Spleen (tissue), 13 donors: ENCODE results near the gene CRYL1. TPM values are rescaled to one million over a fixed set of nuclear protein-coding genes. Genes with fewer than 3 reads are reported as not detected.

Source experiments
- DNase-seq: peaks from one replicate; pipeline ENCODE4 v3.0.0-alpha.2; 2020
- H3K27ac ChIP-seq, 8 donors: fragments of 200-600 bp; sonication (generic) in 7 of 8; 1 replicate in 4 of 8; 2 replicates in 4 of 8; pipeline versions ENCODE4 v1.5.0 to v1.8.0; 2016 to 2021; ENCODE audit warnings: inconsistent platforms in 4 of 8, mild to moderate bottlenecking in 4 of 8, moderate library complexity in 1 of 8
- H3K27me3 ChIP-seq, 7 donors: fragments of 200-600 bp; sonication (generic) in 6 of 7; replicated peaks in 1 of 7; 1 replicate in 4 of 7; 2 replicates in 3 of 7; pipeline versions ENCODE4 v1.5.0 to v1.8.0; 2016 to 2021; ENCODE audit warnings: inconsistent platforms in 3 of 7, mild to moderate bottlenecking in 1 of 7
- H3K36me3 ChIP-seq, 6 donors: fragments of 200-600 bp; sonication (generic) in 5 of 6; 1 replicate in 4 of 6; 2 replicates in 2 of 6; pipeline versions ENCODE4 v1.5.0 to v1.8.0; 2016 to 2021; ENCODE audit warnings: inconsistent platforms in 2 of 6
- H3K4me1 ChIP-seq, 6 donors: fragments of 200-600 bp; sonication (generic) in 5 of 6; 1 replicate in 3 of 6; 2 replicates in 3 of 6; pipeline versions ENCODE4 v1.5.0 to v1.8.0; 2016 to 2021; ENCODE audit warnings: inconsistent platforms in 3 of 6
- H3K4me3 ChIP-seq, 8 donors: fragments of 200-600 bp; sonication (generic) in 7 of 8; 1 replicate in 4 of 8; 2 replicates in 4 of 8; pipeline versions ENCODE4 v1.5.0 to v1.8.0; 2016 to 2021; ENCODE audit warnings: inconsistent platforms in 4 of 8, mild to moderate bottlenecking in 4 of 8, moderate library complexity in 2 of 8
- H3K9me3 ChIP-seq, 8 donors: fragments of 200-600 bp; sonication (generic) in 7 of 8; 1 replicate in 4 of 8; 2 replicates in 4 of 8; pipeline versions ENCODE4 v1.5.0 to v1.8.0; 2016 to 2021; ENCODE audit warnings: inconsistent platforms in 4 of 8
- POLR2A ChIP-seq, 3 donors: fragments of 450-650 bp; IDR thresholded peaks; one replicate each; pipeline ENCODE4 v1.5.1; 2017; ENCODE audit warnings: antibody characterized with exemption in 3 of 3, mild to moderate bottlenecking in 1 of 3
- POLR2AphosphoS5 ChIP-seq, 3 donors: sonication (generic); formaldehyde crosslinking; IDR thresholded peaks; one replicate each; pipeline ENCODE4 v1.5.1; 2017; ENCODE audit warnings: antibody characterized with exemption in 3 of 3
- WGBS, 5 donors: extraction: QIAGEN DNeasy Blood & Tissue Kit in 3 of 5; methylation state at CpG; one replicate each; pipeline versions ENCODE4 v1.1.5 to v1.1.7; 2013 to 2018; 5-methylcytosine and 5-hydroxymethylcytosine counted together
- intact Hi-C: fragments of 100-400 bp; cut with DNase I; formaldehyde crosslinking; loops from one replicate; pipeline ENCODE4 v1.15.0; 2023; ENCODE audit warnings: low total_unique reads
- long read RNA-seq, 2 donors: transcript quantifications; one replicate each; lab custom pipeline, GENCODE V29; 2026
- polyA plus RNA-seq, 3 donors: library from polyadenylated mRNA; stranded (reverse); fragments of 200-250 nt; gene quantifications; one replicate each; pipeline ENCODE4 v1.2.1, GENCODE V29; 2013
- total RNA-seq, 7 donors: library from RNA; depleted of rRNA in 3 of 7; stranded (reverse); fragments of >200 nt in 3 of 7; fragmentation: NEBNext Ultra II Directional in 4 of 7; extraction: Animal tissue kit (Norgen Biotek cat#: 25700) in 4 of 7; gene quantifications; one replicate each; pipeline versions ENCODE4 v1.1.0 to v1.2.1, GENCODE V29; 2016 to 2021
- TF ChIP-seq, protein P1 (sequence below), 11 experiments: fragments of 200-600 bp in 7 of 11; fragments of 450-650 bp in 4 of 11; sonication (generic) in 4 of 11; IDR thresholded peaks in 8 of 11; conservative IDR thresholded peaks in 3 of 11; 1 replicate in 7 of 11; 2 replicates in 4 of 11; pipeline versions ENCODE4 v1.4.0 to v1.8.0; 2016 to 2021; ENCODE audit warnings: antibody characterized with exemption in 11 of 11, inconsistent platforms in 4 of 11, mild to moderate bottlenecking in 1 of 11
- donor health status: healthy with polysubstance abuse.
- donor health status: DM: no; HTN: no; CAD: no; lungs with moderate emphysema.
- donor health status: DM: no; HTN: no; CAD: no.
- donor health status: Bipolar disorder and iron deficiency.
- donor health status: healthy.
- donor health status: DM: no; HTN: no; CAD: no.
- donor health status: DM: yes; HTN: yes; CAD: no.

Gene CRYL1, protein sequence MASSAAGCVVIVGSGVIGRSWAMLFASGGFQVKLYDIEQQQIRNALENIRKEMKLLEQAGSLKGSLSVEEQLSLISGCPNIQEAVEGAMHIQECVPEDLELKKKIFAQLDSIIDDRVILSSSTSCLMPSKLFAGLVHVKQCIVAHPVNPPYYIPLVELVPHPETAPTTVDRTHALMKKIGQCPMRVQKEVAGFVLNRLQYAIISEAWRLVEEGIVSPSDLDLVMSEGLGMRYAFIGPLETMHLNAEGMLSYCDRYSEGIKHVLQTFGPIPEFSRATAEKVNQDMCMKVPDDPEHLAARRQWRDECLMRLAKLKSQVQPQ
- total RNA-seq (10 to 100 TPM; 18.4 to 46.5 (median 35.9) TPM), polyA plus RNA-seq (10 to 100 TPM; 13.5 to 23.6 (median 21.1) TPM)
- long read RNA-seq, donor 1, transcript CRYL1-201 (8 exons, 1,485 nt): major isoform, 12 of 12 reads
- long read RNA-seq, donor 1, partial matches to known transcripts: 0 of 12 reads
- long read RNA-seq, donor 1, other reads (novel, unspliced or antisense): 0 of 12 reads
- long read RNA-seq, donor 2, transcript CRYL1-201 (8 exons, 1,485 nt): major isoform, 6 of 8 reads
- long read RNA-seq, donor 2, partial matches to known transcripts: 0 of 8 reads
- long read RNA-seq, donor 2, other reads (novel, unspliced or antisense): 0 of 8 reads

DNA sequence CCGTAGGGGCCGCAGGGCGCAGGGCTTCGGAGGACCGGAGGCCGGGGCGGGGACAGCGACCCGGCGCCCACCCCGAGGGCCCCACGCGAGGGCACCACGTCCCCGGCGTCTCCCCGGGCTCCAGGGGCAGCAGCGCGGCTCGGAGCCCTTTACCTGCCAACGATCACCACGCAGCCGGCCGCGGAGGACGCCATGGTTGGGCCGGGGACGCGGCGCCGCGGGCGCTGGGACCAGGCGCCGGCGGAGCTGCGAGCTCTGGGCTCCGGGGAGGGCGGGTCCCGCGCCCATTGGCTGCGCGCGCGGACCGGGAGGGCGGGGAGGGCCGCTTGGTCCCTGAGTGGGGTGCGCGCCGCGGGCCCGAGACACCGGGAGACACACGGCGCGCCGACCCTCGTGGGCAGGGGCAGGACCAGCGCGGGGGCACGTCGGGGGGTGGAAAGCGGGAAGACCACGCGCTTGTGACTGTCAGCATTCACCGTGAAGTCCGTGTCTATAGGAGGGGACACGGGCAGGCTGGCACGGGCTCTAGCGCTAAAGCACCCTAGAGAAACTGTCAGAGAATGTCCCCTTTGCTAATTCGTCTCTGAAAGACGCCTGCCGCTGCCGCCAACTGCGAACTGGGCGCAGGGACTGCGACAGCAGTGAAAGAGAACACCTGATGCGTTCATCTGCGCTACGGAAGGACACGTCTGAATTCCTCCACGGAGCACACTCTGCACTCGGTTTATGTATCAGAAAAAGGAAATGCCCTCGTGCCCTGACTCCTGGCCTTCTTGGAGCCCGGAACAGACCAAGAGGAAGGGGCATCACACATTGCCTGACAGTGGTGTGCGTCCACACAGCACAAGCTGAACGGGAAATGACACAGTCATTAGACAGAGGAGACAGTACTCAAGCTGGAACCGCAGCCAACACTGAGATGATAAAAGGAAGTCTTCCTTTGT lies at the start of gene CRYL1:
TSS of gene CRYL1 (minus strand) at position 257 of the 944 bp plus-strand sequence. CDS start at position 194, 63 bp downstream.
- WGBS, 5 donors: 0 to 1% (median 1%) methylated on average over 24 to 89 of the region's 89 CpGs
- TF ChIP-seq POLR2A (IDR thresholded peaks at IDR 0.05) (peak in 1 of 3 donors; percentile 37), POLR2AphosphoS5 (IDR thresholded peaks at IDR 0.05) (peak; percentile 80 to 86 (median 85))
- TF ChIP-seq, protein P1, sequence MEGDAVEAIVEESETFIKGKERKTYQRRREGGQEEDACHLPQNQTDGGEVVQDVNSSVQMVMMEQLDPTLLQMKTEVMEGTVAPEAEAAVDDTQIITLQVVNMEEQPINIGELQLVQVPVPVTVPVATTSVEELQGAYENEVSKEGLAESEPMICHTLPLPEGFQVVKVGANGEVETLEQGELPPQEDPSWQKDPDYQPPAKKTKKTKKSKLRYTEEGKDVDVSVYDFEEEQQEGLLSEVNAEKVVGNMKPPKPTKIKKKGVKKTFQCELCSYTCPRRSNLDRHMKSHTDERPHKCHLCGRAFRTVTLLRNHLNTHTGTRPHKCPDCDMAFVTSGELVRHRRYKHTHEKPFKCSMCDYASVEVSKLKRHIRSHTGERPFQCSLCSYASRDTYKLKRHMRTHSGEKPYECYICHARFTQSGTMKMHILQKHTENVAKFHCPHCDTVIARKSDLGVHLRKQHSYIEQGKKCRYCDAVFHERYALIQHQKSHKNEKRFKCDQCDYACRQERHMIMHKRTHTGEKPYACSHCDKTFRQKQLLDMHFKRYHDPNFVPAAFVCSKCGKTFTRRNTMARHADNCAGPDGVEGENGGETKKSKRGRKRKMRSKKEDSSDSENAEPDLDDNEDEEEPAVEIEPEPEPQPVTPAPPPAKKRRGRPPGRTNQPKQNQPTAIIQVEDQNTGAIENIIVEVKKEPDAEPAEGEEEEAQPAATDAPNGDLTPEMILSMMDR (IDR thresholded peaks at IDR 0.05 in 8 of 11, conservative IDR thresholded peaks at IDR 0.05 in 3 of 11): no peak

DNA sequence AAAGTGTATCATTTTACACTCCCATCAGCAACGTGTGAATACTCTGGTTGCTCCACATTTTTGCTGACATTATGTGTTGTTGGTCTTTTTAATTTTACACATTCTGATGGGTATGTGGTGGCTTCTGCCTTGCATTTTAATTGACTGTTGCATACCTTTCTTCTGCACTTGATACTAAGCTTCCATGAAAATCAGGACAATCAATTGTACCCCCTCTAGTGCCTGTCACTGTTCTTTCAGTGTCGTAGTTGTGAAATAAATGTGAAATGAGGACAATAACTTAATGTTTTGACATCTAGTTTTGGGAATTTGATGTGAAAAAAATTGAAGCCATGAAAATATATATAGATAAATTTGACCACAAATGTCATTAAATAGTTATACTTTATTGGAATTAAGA lies 48.0 kb upstream of the CRYL1 start:
- H3K4me3 ChIP-seq: no peak overlapping the region
- no peaks in the 10 kb centered on the region for H3K27me3 ChIP-seq
- H3K9me3 ChIP-seq: peaks cover 0 to 12% (median 4%) of the 10 kb centered on the region in 8 donors
- DNase-seq: no peak
- H3K27ac ChIP-seq: no peak overlapping the region
- intact Hi-C loops: no loop called here
- 87 to 93% (median 90%) methylated on average over 2 of the region's 2 CpGs for WGBS, 5 donors
- H3K36me3 ChIP-seq: peaks cover 0 to 32% (median 5%) of the 10 kb centered on the region in 6 donors
- TF ChIP-seq POLR2A (IDR thresholded peaks at IDR 0.05): no peak
- TF ChIP-seq POLR2AphosphoS5 (IDR thresholded peaks at IDR 0.05): no peak
- TF ChIP-seq, protein P1 (IDR thresholded peaks at IDR 0.05 in 8 of 11, conservative IDR thresholded peaks at IDR 0.05 in 3 of 11): no peak
- H3K4me1 ChIP-seq: no peaks in the 10 kb centered on the region

More for the DNA sequence above, at the start of gene CRYL1:
- Histone ChIP-seq H3K27me3 (no peaks in the 10 kb centered on the region), H3K27ac (peak within 1 kb of the TSS; percentile 69 to 95 (median 90)), H3K4me3 (peak within 1 kb of the TSS; percentile 71 to 94 (median 81)), H3K36me3 (no peaks in the 10 kb centered on the region), H3K9me3 (no peaks in the 10 kb centered on the region), H3K4me1 (peaks cover 10 to 34% (median 18%) of the 10 kb centered on the region in 6 donors)
- peak; percentile 96 for DNase-seq
- intact Hi-C loops: loop anchor here (5.0 kb wide), 1 partner anchor 41 kb away; the partner anchor contains the start of gene IFT88

DNA sequence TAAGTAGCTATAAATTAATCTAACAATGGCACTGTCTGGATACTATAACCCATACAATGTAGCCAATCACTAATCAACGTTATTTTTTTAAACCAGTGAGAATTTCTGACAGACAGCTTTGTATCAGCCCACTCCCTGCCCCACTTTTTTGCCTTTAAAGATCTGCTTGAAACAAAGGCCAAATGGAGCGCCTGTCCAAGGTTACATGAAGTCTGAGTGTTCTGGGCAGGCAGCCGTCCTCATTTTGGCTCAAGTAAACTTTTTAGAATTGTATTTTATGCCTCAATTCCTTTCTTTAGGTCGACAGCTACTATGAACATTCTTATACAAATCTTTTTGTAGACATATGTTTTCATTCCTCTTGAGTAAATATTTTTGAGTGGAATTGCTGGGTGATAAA lies 47.5 kb upstream of the CRYL1 start:
- TF ChIP-seq POLR2A (IDR thresholded peaks at IDR 0.05) (no peak), POLR2AphosphoS5 (IDR thresholded peaks at IDR 0.05) (no peak)
- TF ChIP-seq, protein P1 (IDR thresholded peaks at IDR 0.05 in 8 of 11, conservative IDR thresholded peaks at IDR 0.05 in 3 of 11): no peak
- H3K9me3 ChIP-seq: peaks cover 0 to 12% (median 4%) of the 10 kb centered on the region in 8 donors
- H3K4me1 ChIP-seq: peaks cover 0 to 4% (median 3%) of the 10 kb centered on the region in 6 donors
- intact Hi-C loops: no loop called here
- DNase-seq: no peak
- no peaks in the 10 kb centered on the region for H3K27me3 ChIP-seq
- peaks cover 0 to 28% (median 5%) of the 10 kb centered on the region in 6 donors for H3K36me3 ChIP-seq
- no peak overlapping the region for H3K4me3 ChIP-seq
- H3K27ac ChIP-seq: no peak overlapping the region
- 70 to 85% (median 82%) methylated on average over 4 of the region's 4 CpGs for WGBS, 5 donors
